Small intestine (tissue), 16 donors: ENCODE results near the gene PHC3. TPM values are rescaled to one million over a fixed set of nuclear protein-coding genes. Genes with fewer than 3 reads are reported as not detected.

Source experiments
- DNase-seq, 2 donors: peaks; one replicate each; pipeline versions ENCODE4 v3.0.0 to v3.0.0-alpha.2; 2013
- FAIRE-seq: peaks from 2 replicates; lab custom pipeline; 2012; peaks lifted over from hg19 to GRCh38; lab: Jason Lieb, UNC
- H3K27ac ChIP-seq, 3 donors: one replicate each; pipeline ENCODE4 v1.5.1; 2013; ENCODE audit warnings: low read length in 2 of 3, mild to moderate bottlenecking in 2 of 3, control low read depth in 1 of 3, inconsistent platforms in 1 of 3, low read depth in 1 of 3, moderate library complexity in 1 of 3
- H3K27me3 ChIP-seq, 3 donors: one replicate each; pipeline ENCODE4 v1.6.1; 2013; ENCODE audit warnings: low read length in 3 of 3, inconsistent platforms in 1 of 3; ENCODE audit not compliant: control insufficient read depth in 3 of 3, insufficient read depth in 3 of 3
- H3K36me3 ChIP-seq, 3 donors: one replicate each; pipeline ENCODE4 v1.6.1; 2013; ENCODE audit warnings: low read length in 3 of 3, inconsistent platforms in 1 of 3, low read depth in 1 of 3, mild to moderate bottlenecking in 1 of 3, moderate library complexity in 1 of 3; ENCODE audit not compliant: control insufficient read depth in 3 of 3, insufficient read depth in 2 of 3
- H3K4me1 ChIP-seq, 3 donors: one replicate each; pipeline ENCODE4 v1.6.1; 2013; ENCODE audit warnings: low read length in 2 of 3, inconsistent platforms in 1 of 3, low read depth in 1 of 3, mild to moderate bottlenecking in 1 of 3, moderate library complexity in 1 of 3; ENCODE audit not compliant: control insufficient read depth in 3 of 3, insufficient read depth in 2 of 3
- H3K4me3 ChIP-seq, 3 donors: one replicate each; pipeline ENCODE4 v1.5.1; 2013; ENCODE audit warnings: low read length in 3 of 3, control low read depth in 1 of 3, inconsistent platforms in 1 of 3, low read depth in 1 of 3, mild to moderate bottlenecking in 1 of 3, moderate library complexity in 1 of 3
- H3K9me3 ChIP-seq, 2 donors: one replicate each; pipeline ENCODE4 v1.6.1; 2013; ENCODE audit warnings: low read depth in 1 of 2, low read length in 1 of 2; ENCODE audit not compliant: control insufficient read depth in 2 of 2, insufficient read depth in 1 of 2
- WGBS, 3 donors: extraction: QIAGEN DNeasy Blood & Tissue Kit; methylation state at CpG; one replicate each; pipeline ENCODE4 v1.1.7; 2013; 5-methylcytosine and 5-hydroxymethylcytosine counted together
- long read RNA-seq, 10 donors: transcript quantifications; one replicate each; lab custom pipeline, GENCODE V29; 2026
- polyA plus RNA-seq, 4 donors: library from polyadenylated mRNA; stranded (reverse) in 3 of 4; unstranded in 1 of 4; fragments of 200-250 nt in 3 of 4; fragments of 120-200 nt in 1 of 4; gene quantifications; one replicate each; pipeline versions ENCODE4 v1.2.1 to v1.2.3, GENCODE V29; 2013
- donor health status: healthy with polysubstance abuse.
- donor health status: control.
- donor health status: control.
- donor health status: Bipolar disorder and iron deficiency.
- donor health status: healthy.

PHC3 gene
- 10 to 100 TPM in 1 of 4 donors, 1 to 10 TPM in 3; 2.5 to 30.4 (median 4.3) TPM for polyA plus RNA-seq
- long read RNA-seq, donor 1 = 0 reads
- long read RNA-seq, donor 2 = 0 reads
- long read RNA-seq, donor 3, partial matches to known transcripts = 0 of 3 reads
- long read RNA-seq, donor 3, other reads (novel, unspliced or antisense) = 0 of 3 reads
- long read RNA-seq, donor 4 = 0 reads
- long read RNA-seq, donor 5 = 0 reads
- long read RNA-seq, donor 6 = 0 reads
- long read RNA-seq, donor 7 = 0 reads
- long read RNA-seq, donor 8, partial matches to known transcripts = 0 of 1 reads
- long read RNA-seq, donor 8, other reads (novel, unspliced or antisense) = 0 of 1 reads
- long read RNA-seq, donor 9, partial matches to known transcripts = 0 of 1 reads
- long read RNA-seq, donor 9, other reads (novel, unspliced or antisense) = 0 of 1 reads
- long read RNA-seq, donor 10, partial matches to known transcripts = 5 of 12 reads
- long read RNA-seq, donor 10, other reads (novel, unspliced or antisense) = 0 of 12 reads

DNA sequence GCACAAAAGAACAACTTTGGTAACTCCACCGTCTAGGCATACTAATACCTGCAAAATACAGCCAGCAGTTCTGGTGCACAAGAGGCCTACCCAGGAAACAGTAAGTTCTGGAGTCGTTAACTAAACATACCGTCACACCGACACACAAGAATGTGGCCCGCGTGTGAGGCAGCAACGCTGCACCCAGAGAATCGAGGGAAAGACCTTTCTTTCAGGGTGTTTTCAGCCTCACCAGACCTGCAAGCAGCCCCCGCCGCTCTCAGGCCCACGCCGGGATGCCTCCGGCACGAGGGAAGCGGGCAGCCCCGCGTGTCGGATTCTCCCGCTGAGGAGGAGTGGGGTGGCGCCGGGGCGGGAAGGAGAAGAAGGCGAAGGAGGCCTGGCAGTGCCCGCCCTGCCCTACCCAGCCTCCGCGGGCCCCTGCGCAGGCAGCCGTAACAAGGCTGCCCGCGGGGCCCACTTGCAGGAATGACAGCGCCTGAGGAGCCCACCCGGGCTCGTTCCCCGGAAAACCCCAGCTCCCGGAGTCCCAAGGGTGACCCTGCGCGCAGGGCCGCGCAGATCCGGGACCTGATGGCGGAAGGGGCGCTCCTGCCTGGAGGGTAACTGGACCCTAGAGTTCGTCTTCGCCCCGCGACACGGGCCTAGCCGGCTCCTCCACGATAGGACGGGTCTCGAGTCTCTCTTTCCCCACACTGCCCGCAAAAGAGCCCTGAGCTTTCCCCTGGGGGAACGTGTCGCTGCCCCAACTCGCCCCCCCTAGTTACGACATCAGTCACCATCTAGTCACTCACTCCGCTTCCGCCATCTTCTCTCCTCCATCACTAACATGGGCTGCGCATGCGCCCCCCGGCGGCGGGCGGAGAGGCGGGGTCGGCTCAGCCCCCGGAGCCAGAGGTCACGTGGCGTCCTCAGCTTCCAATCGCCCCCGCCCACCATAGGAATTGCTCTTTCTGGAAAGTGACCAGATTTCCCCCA is at the start of gene PHC3:
TSS of gene PHC3 (minus strand) at position 826 of the 978 bp plus-strand sequence. CDS start at position 808, 18 bp downstream.
- Histone ChIP-seq H3K4me1 (peaks cover 0 to 23% (median 0%) of the 10 kb centered on the region in 3 donors), H3K36me3 (peaks cover 3 to 16% (median 4%) of the 10 kb centered on the region in 3 donors), H3K27ac (peak within 1 kb of the TSS; percentile 90 to 99 (median 96)), H3K4me3 (peak within 1 kb of the TSS; percentile 87 to 89 (median 88)), H3K27me3 (no peaks in the 10 kb centered on the region), H3K9me3 (no peaks in the 10 kb centered on the region)
- FAIRE-seq = no peak
- WGBS, 3 donors = 0 to 1% (median 0%) methylated on average over 62 to 71 of the region's 71 CpGs
- DNase-seq = peak; percentile 89 to 96

GRCh38 chr3:170228093-170228766 is 46.7 kb upstream of the PHC3 start:
- Histone ChIP-seq H3K4me1 (peaks cover 0 to 7% (median 3%) of the 10 kb centered on the region in 3 donors), H3K9me3 (no peaks in the 10 kb centered on the region), H3K27ac (no peak overlapping the region), H3K36me3 (peaks cover 0 to 6% (median 0%) of the 10 kb centered on the region in 3 donors), H3K4me3 (no peak overlapping the region), H3K27me3 (no peaks in the 10 kb centered on the region)
- FAIRE-seq = no peak
- DNase-seq = no peak
- WGBS, 3 donors = 39 to 71% (median 59%) methylated on average over 2 of the region's 2 CpGs

DNA sequence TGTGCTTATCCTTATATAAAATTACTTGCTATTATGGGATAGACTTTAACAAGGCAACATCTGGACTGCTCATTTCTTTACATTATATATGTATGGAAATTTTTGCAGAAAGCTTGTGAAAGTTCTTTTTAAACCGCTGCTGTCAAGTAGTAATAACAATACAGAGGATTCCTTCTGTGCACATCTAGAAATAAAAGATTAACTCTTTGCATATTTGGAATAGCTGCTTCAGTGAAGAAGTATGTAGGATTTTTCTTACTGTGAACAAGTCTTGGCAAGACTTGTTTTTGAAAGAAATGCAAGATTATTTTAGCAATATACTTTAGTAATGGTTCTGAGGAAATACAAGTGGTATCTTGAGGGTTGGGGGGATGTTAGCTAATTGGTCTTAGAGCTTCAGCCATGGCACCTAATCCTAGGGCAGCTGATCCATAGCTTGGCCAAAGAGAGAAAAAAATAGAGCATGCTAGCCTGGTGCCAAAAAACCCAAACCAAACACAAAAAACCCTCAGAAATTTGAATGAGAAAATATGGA is 45.0 kb upstream of the PHC3 start:
- peaks cover 0 to 6% (median 0%) of the 10 kb centered on the region in 3 donors for H3K36me3 ChIP-seq
- FAIRE-seq (no peak), DNase-seq (no peak)
- no peak overlapping the region for H3K4me3 ChIP-seq
- H3K4me1 ChIP-seq = no peaks in the 10 kb centered on the region
- no peaks in the 10 kb centered on the region for H3K9me3 ChIP-seq
- no peak overlapping the region for H3K27ac ChIP-seq
- WGBS, 3 donors = 74 to 91% (median 82%) methylated on average over 1 of the region's 1 CpG
- no peaks in the 10 kb centered on the region for H3K27me3 ChIP-seq

DNA sequence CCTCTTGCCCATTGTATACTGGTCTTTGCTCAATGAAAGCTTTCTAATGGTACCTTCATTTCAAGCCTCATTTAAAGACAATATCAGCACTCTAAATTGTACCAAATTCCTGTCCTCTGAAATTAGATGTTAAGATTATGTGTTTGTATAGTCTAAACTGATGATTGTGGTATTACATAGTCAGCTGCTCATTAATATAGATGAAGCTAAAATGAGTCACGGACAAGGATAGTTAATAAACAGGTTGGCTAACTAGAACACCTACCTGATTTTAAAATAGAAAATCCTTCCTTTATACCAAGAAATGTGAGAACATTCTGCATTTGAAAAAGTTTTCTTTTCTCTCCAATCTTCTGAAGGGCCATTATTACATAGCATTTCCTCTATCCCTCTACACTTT is 43.6 kb upstream of the PHC3 start:
- no peak for DNase-seq
- no peaks in the 10 kb centered on the region for H3K27me3 ChIP-seq
- FAIRE-seq = no peak
- WGBS, 3 donors = 91 to 93% (median 92%) methylated on average over 1 of the region's 1 CpG
- H3K9me3 ChIP-seq = no peaks in the 10 kb centered on the region
- H3K4me3 ChIP-seq = no peak overlapping the region
- no peak overlapping the region for H3K27ac ChIP-seq
- peaks cover 0 to 3% (median 0%) of the 10 kb centered on the region in 3 donors for H3K36me3 ChIP-seq
- H3K4me1 ChIP-seq = no peaks in the 10 kb centered on the region

DNA sequence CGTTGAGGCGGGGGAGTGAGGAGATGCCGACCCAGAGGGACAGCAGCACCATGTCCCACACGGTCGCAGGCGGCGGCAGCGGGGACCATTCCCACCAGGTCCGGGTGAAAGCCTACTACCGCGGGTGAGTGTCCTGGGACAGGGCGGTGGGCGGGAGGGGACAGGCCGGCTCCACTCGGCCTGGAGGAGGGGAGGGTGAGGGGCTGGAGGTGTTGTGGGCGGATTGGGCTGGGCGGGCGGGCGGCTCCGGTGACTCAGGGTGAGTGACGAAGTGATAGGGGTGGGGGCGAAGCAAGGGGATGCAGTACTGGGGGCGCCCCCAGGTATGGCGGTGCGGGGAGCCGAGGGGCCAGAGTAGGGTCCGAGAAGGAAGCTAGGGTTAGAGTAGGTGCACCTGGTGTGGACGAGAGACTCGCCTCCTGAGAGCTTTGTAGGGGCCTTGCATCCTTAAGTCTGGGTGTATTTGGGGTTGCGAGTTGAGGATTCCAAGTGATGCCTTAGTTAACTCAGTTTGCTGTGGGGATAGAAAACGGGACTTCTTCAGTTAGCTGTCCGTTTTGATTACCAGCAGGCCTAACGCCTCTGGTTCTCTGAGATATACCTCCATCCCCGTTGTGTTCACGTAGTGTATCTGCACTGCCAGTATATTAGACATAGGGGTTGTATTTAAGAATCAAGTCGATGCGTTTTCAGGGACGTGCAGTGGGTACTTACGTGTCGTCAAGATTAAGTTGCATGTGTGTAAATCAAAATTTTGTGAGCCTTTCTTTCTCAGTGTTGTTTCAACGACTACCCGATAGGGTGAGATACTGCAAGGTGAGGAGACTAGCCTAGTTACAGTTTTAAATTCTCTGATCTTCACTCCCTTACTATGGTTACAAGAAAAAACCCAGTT is 41.4 kb upstream of the PHC3 start:
- Histone ChIP-seq H3K27ac (peak overlapping the region; percentile 72 to 89 (median 77)), H3K4me3 (peak overlapping the region; percentile 73 to 93 (median 84)), H3K9me3 (peaks cover 0 to 4% of the 10 kb centered on the region in 2 donors), H3K4me1 (no peaks in the 10 kb centered on the region), H3K36me3 (peaks cover 0 to 3% (median 0%) of the 10 kb centered on the region in 3 donors), H3K27me3 (no peaks in the 10 kb centered on the region)
- whole genome bisulfite sequencing, 3 donors = 1 to 2% (median 2%) methylated on average over 36 to 42 of the region's 42 CpGs
- DNase-seq = peak; percentile 43 to 64
- no peak for FAIRE-seq

DNA sequence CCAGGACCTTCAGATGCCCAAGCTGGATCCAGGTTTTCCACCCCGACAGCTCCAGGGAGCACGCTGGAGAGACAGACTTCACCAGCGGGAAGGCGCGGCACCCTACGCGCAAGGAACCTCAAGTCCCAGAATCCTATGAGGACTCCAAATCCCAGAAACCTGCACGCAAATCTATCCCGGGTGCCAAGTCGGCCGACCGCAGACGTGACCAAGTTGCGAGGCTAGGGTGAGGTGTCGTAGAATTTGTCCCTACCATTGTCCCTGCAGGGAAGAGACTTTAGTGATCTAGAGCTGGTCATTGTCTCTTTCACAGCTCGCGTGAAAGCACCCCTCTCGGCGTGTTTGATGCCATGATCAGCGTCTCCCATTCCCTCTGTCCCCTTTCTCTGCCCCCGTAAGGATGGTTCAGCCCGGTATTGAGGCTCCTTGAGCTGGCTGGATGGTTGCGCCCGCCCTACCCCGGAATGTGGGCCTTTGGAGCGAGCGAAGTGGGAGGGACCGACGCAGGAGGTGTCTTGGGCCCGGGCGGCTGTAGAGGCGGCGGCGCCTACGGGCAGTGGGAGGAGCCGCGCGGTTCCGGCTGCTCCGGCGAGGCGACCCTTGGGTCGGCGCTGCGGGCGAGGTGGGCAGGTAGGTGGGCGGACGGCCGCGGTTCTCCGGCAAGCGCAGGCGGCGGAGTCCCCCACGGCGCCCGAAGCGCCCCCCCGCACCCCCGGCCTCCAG is 40.6 kb upstream of the PHC3 start, which contains the start of gene PRKCI:
TSS of gene PRKCI (plus strand) at position 501 of the 723 bp plus-strand sequence. CDS start 246 bp downstream, outside the sequence.
- 0% methylated on average over 54 to 60 of the region's 60 CpGs for WGBS, 3 donors
- Histone ChIP-seq H3K9me3 (peaks cover 0 to 4% of the 10 kb centered on the region in 2 donors), H3K27me3 (no peaks in the 10 kb centered on the region), H3K27ac (peak within 1 kb of the TSS; percentile 72 to 89 (median 77)), H3K4me1 (no peaks in the 10 kb centered on the region), H3K36me3 (peaks cover 0 to 3% (median 0%) of the 10 kb centered on the region in 3 donors), H3K4me3 (peak within 1 kb of the TSS; percentile 73 to 93 (median 84))
- DNase-seq (peak; percentile 97 to 99), FAIRE-seq (no peak)
